Smooth muscle cell (in vitro differentiated cells): ENCODE measurements around the gene C11orf91. TPM values are rescaled to one million over a fixed set of nuclear protein-coding genes. Genes with fewer than 3 reads are reported as not detected.
A peak's percentile ranks its signal among the peaks of the same experiment; 100 is the strongest.

Experiments
- DNase-seq: peaks from one replicate; lab custom pipeline; 2025; ENCODE audit not compliant: unreplicated experiment; lab: John Stamatoyannopoulos, UW
- H2AFZ ChIP-seq: fragments of 200-600 bp; sonication (generic); 2 replicates; pipeline ENCODE4 v1.6.0; 2016; ENCODE audit warnings: antibody characterized with exemption, low read depth, mild to moderate bottlenecking
- H3F3A ChIP-seq: fragments of 200-600 bp; sonication (generic); 2 replicates; pipeline ENCODE4 v1.6.0; 2017; ENCODE audit warnings: antibody characterized with exemption, low read depth
- H3K27ac ChIP-seq: fragments of 200-600 bp; sonication (generic); 2 replicates; pipeline ENCODE4 v1.5.1; 2016; ENCODE audit warnings: low read depth, mild to moderate bottlenecking
- H3K27me3 ChIP-seq: fragments of 200-600 bp; sonication (generic); 2 replicates; pipeline ENCODE4 v1.6.1; 2016; ENCODE audit warnings: low read depth, mild to moderate bottlenecking
- H3K36me3 ChIP-seq: fragments of 200-600 bp; sonication (generic); 2 replicates; pipeline ENCODE4 v1.5.1; 2016; ENCODE audit warnings: low read depth
- H3K4me1 ChIP-seq: fragments of 200-600 bp; sonication (generic); 2 replicates; pipeline ENCODE4 v1.5.1; 2016; ENCODE audit warnings: low read depth
- H3K4me2 ChIP-seq: fragments of 200-600 bp; sonication (generic); 2 replicates; pipeline ENCODE4 v1.6.0; 2016; ENCODE audit warnings: mild to moderate bottlenecking
- H3K4me3 ChIP-seq: fragments of 200-600 bp; sonication (generic); 2 replicates; pipeline ENCODE4 v1.5.1; 2016; ENCODE audit warnings: mild to moderate bottlenecking
- H3K79me2 ChIP-seq: fragments of 200-600 bp; sonication (generic); 2 replicates; pipeline ENCODE4 v1.6.0; 2016; ENCODE audit warnings: low read depth, mild to moderate bottlenecking
- H3K9ac ChIP-seq: fragments of 200-600 bp; sonication (generic); 2 replicates; pipeline ENCODE4 v1.6.0; 2016; ENCODE audit warnings: low read depth
- H3K9me3 ChIP-seq: fragments of 200-600 bp; sonication (generic); replicated peaks from 2 replicates; pipeline ENCODE4 v1.5.1; 2016; ENCODE audit warnings: low read depth
- H4K20me1 ChIP-seq: fragments of 200-600 bp; sonication (generic); 2 replicates; pipeline ENCODE4 v1.6.0; 2016; ENCODE audit warnings: low read depth
- CTCF ChIP-seq: fragments of 200-600 bp; sonication (generic); IDR thresholded peaks from 2 replicates; pipeline ENCODE4 v1.5.1; 2017; ENCODE audit warnings: borderline replicate concordance, mild to moderate bottlenecking, antibody characterized with exemption; ENCODE audit not compliant: insufficient read depth, poor library complexity, severe bottlenecking
- WGBS: methylation state at CpG from one replicate; pipeline ENCODE4 v1.1.7; 2016; ENCODE audit warnings: low lambda C conversion rate; 5-methylcytosine and 5-hydroxymethylcytosine counted together
- polyA plus RNA-seq: library from polyadenylated mRNA; unstranded; fragments of >200 nt; fragmentation: Nextera tagmentation; extraction: Ambion mirVana; gene quantifications from 2 replicates; pipeline ENCODE4 v1.2.1, GENCODE V29; 2016
- total RNA-seq: library from RNA; depleted of rRNA; stranded (reverse); fragments of >200 nt; gene quantifications from 2 replicates; pipeline ENCODE4 v1.2.3, GENCODE V29; 2014

Gene C11orf91
- total and polyA plus RNA-seq, 2 experiments from 2014 or later: 0.57 TPM; not detected in 1

- Histone ChIP-seq H3K4me3 (no peak overlapping the region), H3K36me3 (no peaks in the 10 kb centered on the region), H4K20me1 (no peaks in the 10 kb centered on the region), H2AFZ (no peak overlapping the region), H3K9ac (no peak overlapping the region), H3F3A (peaks cover 9% of the 10 kb centered on the region), H3K4me1 (peaks cover 20% of the 10 kb centered on the region), H3K27ac (peak overlapping the region; percentile 85), H3K27me3 (no peaks in the 10 kb centered on the region), H3K79me2 (no peaks in the 10 kb centered on the region), H3K4me2 (no peak overlapping the region), H3K9me3 (no peaks in the 10 kb centered on the region)
- 90% methylated on average over 5 of the region's 5 CpGs for WGBS
- DNase-seq: no peak
- no peak for TF ChIP-seq CTCF
Measured at GRCh38 chr11:33698921-33699320, 1.7 kb downstream of the C11orf91 start.

DNA sequence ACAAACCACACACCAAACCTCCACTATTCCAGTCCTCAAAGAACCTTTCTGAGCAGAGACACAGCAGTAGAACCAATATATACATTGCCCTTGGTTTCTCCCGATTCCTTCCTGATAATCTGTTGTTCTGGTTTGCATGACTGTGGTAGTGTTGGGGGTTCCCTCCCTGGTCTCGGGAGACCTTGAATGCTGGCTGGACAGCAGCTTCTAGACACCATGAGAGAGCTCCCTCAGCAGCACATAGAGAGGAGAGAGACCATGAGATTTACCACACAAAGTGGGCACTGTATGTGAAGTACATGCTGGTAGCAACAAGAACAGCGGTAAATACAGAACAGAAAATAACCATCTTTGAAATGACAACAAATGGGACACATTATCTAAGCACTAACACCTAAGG is 2.6 kb downstream of the C11orf91 start:
- no peaks in the 10 kb centered on the region for H3K27me3 ChIP-seq
- no peaks in the 10 kb centered on the region for H3K9me3 ChIP-seq
- H3K36me3 ChIP-seq: no peaks in the 10 kb centered on the region
- H3K79me2 ChIP-seq: no peaks in the 10 kb centered on the region
- H3K4me1 ChIP-seq: peaks cover 23% of the 10 kb centered on the region
- no peak overlapping the region for H2AFZ ChIP-seq
- TF ChIP-seq CTCF: no peak
- H3K9ac ChIP-seq: no peak overlapping the region
- H3K4me3 ChIP-seq: no peak overlapping the region
- no peak for DNase-seq
- H3K4me2 ChIP-seq: no peak overlapping the region
- H4K20me1 ChIP-seq: no peaks in the 10 kb centered on the region
- H3K27ac ChIP-seq: no peak overlapping the region
- peaks cover 9% of the 10 kb centered on the region for H3F3A ChIP-seq
- 75% methylated on average over 3 of the region's 3 CpGs for WGBS

- WGBS: 98% methylated on average over 6 of the region's 6 CpGs
- no peak overlapping the region for H3K4me3 ChIP-seq
- peaks cover 9% of the 10 kb centered on the region for H3F3A ChIP-seq
- no peak overlapping the region for H3K9ac ChIP-seq
- H3K9me3 ChIP-seq: no peaks in the 10 kb centered on the region
- no peak overlapping the region for H2AFZ ChIP-seq
- no peaks in the 10 kb centered on the region for H3K36me3 ChIP-seq
- H3K79me2 ChIP-seq: no peaks in the 10 kb centered on the region
- H3K4me2 ChIP-seq: no peak overlapping the region
- TF ChIP-seq CTCF: no peak
- DNase-seq: no peak
- H3K27ac ChIP-seq: no peak overlapping the region
- H3K27me3 ChIP-seq: no peaks in the 10 kb centered on the region
- H3K4me1 ChIP-seq: peaks cover 32% of the 10 kb centered on the region
- H4K20me1 ChIP-seq: no peaks in the 10 kb centered on the region
Measured at GRCh38 chr11:33696931-33697638, 3.5 kb downstream of the C11orf91 start.

DNA sequence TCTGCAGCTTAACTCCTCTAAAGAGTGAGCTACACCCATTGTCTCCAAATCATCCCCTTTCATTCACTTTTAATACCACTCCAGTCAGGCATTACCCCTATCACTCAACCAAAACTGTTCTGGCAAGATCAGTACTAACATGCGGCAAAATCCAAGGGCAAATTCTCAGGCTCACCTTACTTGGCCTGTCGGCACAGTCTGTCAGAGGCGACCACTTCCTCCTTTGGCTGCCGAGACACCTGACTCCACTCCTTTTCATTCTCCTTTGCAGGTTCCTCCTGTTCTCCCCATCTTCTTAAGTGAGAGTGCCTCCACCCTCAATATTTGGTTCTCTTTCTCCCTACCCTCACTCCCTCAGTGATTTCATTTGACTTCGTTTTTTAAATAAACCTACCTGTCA is 4.2 kb downstream of the C11orf91 start:
- Histone ChIP-seq H3K4me1 (peaks cover 32% of the 10 kb centered on the region), H3K27ac (no peak overlapping the region), H3K36me3 (no peaks in the 10 kb centered on the region), H3K9me3 (no peaks in the 10 kb centered on the region), H3K27me3 (no peaks in the 10 kb centered on the region), H4K20me1 (no peaks in the 10 kb centered on the region), H3K4me2 (no peak overlapping the region), H3F3A (peaks cover 12% of the 10 kb centered on the region), H3K4me3 (no peak overlapping the region), H3K79me2 (no peaks in the 10 kb centered on the region), H3K9ac (no peak overlapping the region), H2AFZ (no peak overlapping the region)
- 90% methylated on average over 5 of the region's 5 CpGs for WGBS
- DNase-seq: no peak
- TF ChIP-seq CTCF: no peak
